Measurements from ENCODE around the gene ANKRD34B.

GRCh38 chr5:80588858-80589540, 18.9 kb upstream of the ANKRD34B start:
- TF ChIP-seq CTCF (IDR thresholded peaks at IDR 0.05; ENCODE audit: insufficient read depth, low read length, poor library complexity, severe bottlenecking) (no peak), EZH2phosphoT487 (conservative IDR thresholded peaks at IDR 0.05; ENCODE audit: low read length) (no peak)
